Adipose tissue (tissue), 3 donors: ENCODE results near the gene TAF3. TPM values are rescaled to one million over a fixed set of nuclear protein-coding genes. Genes with fewer than 3 reads are reported as not detected.

Source experiments
- H3K27ac ChIP-seq: one replicate; pipeline ENCODE4 v1.5.1; 2013; ENCODE audit warnings: low read depth, low read length
- WGBS, 3 donors: extraction: QIAGEN DNeasy Blood & Tissue Kit; methylation state at CpG; one replicate each; pipeline ENCODE4 v1.1.7; 2013; 5-methylcytosine and 5-hydroxymethylcytosine counted together
- polyA plus RNA-seq, 3 donors: library from polyadenylated mRNA; stranded (reverse); fragments of 200-250 nt; gene quantifications; one replicate each; pipeline ENCODE4 v1.2.3, GENCODE V29; 2013
- donor health status: healthy with polysubstance abuse.
- donor health status: Bipolar disorder and iron deficiency.
- donor health status: healthy.

The TAF3 gene
- polyA plus RNA-seq, 3 donors: 2.2 to 5.8 (median 3.8) TPM

- no peak overlapping the region for H3K27ac ChIP-seq
- WGBS, 3 donors: 5 to 13% (median 6%) methylated on average over 29 to 30 of the region's 30 CpGs
These were observed 229.4 kb downstream of the TAF3 start for GRCh38 chr10:8047452-8048280.

DNA sequence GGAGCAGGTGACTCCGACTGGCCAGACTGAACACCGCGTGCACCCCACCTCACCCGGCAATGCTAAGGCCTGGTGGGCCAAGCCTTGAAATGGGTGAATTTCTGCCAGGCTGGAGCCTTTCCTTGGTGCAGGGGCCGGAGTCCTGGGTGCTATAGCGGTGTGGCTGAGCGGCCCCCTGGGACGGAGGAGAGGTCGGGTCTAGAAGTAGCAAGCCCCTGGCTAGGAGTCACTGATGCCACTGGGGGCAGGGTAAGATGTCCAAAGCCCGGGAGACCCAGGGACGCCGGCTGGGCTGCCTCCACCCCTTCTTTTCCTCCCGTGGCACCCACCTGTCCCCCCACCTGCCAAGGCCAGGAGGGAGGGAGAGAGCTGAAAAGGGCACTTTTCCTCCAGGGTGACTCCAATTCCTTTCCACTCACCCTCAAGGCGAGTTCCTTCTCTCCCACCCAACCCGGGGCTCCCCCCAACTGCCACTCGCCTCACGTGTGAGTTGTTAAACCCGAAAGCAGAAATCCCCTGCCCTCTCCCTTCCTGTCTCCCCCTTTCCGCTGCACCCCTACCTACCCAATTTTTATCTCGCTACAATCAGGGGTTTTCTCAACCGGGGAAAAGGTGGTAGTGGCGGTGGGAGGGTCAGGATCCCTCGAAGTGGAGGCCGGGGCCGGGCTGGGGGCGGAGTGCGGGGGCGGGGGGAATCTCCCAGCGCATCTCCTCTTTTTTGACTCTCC, 230.1 kb downstream of the TAF3 start:
- no peak overlapping the region for H3K27ac ChIP-seq
- 5 to 10% (median 8%) methylated on average over 25 to 29 of the region's 29 CpGs for WGBS, 3 donors

- 3% methylated on average over 44 to 51 of the region's 51 CpGs for WGBS, 3 donors
- H3K27ac ChIP-seq: no peak overlapping the region
These were observed 230.9 kb downstream of the TAF3 start for GRCh38 chr10:8049045-8049864.

- H3K27ac ChIP-seq: no peak overlapping the region
- WGBS, 3 donors: 1 to 2% (median 1%) methylated on average over 62 to 68 of the region's 68 CpGs
These were observed 231.7 kb downstream of the TAF3 start for GRCh38 chr10:8049865-8050555.

DNA sequence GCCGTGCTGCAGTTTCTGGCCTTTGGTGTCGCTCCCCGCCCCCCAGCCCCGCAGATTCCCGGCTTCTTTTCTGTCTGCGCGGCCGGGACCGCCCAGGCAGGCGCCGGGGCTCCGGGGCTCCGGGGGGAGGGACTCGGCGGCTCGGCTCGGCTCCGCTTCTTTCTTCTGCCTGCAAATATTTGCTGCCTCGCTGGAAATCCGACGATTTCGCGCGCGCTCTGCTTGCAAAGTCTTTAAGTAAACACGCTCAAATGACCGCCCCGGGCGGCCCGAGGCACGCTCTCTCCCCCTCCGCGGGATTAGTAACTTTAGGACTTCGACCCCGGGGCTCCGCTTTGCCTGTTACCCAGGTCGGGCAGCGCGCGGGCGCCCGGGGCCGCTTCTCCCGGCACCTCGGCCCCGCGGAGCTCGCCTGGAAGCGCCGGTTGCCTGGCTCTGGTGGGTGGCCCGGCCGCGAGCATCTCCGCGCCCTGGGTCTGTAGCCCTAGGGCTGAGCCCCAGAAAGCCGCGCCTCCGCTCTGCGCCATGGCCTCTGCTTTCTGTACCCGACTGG, 232.3 kb downstream of the TAF3 start:
- H3K27ac ChIP-seq: no peak overlapping the region
- 1 to 2% (median 1%) methylated on average over 59 to 60 of the region's 60 CpGs for WGBS, 3 donors

DNA sequence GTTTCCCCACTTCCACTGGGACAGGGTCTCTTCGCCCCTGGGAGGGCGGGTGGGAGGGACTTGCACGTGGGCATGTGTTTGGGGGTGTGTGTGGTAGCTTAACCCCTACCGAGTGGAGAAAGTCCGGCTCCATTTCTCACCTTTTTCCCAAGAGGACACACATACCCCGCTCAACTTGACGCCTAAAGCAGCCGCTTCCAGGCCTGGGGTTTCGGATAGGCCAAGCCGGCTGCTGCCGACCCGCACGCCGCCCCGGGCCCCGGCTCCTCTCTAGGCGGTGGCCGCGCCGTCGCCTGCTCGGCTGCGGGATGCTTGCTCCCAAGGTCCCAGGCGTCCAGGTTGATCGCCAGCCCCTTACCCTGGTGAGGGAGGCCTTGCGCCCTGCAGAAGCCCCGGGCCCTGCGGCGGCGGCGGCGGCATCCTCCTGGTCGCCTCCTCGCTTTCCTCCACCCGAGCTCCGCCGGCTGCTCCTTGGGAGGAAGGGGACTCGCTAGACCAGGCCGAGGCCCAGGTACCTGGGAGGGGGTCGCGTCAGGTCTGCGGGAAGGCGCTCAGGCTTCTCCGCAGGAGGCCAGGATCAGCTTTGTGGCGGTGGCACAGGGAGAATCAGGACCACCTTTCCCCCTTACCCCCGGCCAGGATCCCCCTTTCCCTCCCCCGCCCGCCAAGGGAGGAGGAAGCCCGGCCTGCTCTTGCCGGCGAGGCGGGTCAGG, 233.0 kb downstream of the TAF3 start:
- 4 to 9% (median 8%) methylated on average over 34 to 51 of the region's 52 CpGs for WGBS, 3 donors
- H3K27ac ChIP-seq: no peak overlapping the region

DNA sequence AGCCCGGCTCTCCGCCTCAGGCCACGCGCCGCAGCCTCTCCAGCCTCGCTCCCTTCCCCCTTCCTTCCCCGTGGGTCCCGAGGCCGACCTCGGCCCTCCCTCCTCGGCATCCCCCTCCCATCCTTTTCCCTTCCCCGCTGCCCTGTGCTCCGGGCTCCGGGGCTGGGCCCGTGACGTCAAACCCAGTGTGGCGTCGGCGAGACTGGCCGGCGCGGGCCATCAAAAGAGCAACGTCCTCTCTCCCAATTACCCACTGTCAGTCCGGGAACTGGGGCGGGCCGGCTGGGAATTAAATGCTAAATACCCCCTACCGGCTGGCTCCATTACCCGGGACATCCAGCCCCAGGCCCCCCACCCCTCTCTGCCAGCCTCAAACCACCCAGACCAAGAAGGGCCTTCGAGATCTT, 233.5 kb downstream of the TAF3 start:
- 1 to 4% (median 2%) methylated on average over 22 to 29 of the region's 29 CpGs for WGBS, 3 donors
- H3K27ac ChIP-seq: no peak overlapping the region

DNA sequence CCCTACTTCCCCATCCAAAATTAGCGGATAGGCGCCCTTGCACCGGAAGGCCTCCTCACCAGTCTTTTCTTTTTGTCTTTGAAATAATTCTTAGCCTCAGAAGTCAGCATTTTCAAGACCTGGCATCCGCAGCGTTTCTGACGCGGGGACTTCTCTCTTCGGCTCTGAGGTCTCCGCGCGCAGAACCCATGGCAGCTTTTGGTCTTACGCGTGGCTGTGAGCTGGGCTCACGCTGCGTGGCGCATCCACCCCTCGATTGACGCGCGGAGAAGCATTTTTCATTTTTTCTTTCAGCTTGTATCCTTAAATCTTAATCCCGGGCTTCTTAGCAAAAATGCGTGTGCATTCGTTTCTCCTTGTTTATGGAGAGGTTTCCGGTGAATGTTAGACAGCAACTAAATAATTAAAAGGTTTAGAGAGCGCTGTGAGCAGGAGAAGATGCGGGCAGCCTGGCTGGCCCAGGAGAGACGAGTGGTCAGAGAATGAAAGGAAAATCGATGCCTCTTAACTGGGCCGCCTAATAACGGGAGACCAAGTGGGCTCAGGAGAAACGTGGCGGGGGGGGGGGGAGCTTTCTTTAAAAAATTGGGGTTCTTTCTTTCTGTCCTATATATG, 234.1 kb downstream of the TAF3 start:
- WGBS, 3 donors: 8 to 15% (median 14%) methylated on average over 32 of the region's 32 CpGs

GRCh38 chr10:8052956-8053445, 234.7 kb downstream of the TAF3 start:
- H3K27ac ChIP-seq: no peak overlapping the region
- 10 to 12% (median 10%) methylated on average over 17 of the region's 17 CpGs for WGBS, 3 donors

More for the DNA sequence above, 234.1 kb downstream of the TAF3 start:
- H3K27ac ChIP-seq: no peak overlapping the region

GRCh38 chr10:8053446-8054243, 235.3 kb downstream of the TAF3 start:
- no peak overlapping the region for H3K27ac ChIP-seq

GRCh38 chr10:8054244-8054493, 235.9 kb downstream of the TAF3 start:
- 1% methylated on average over 19 to 25 of the region's 25 CpGs for WGBS, 3 donors
- H3K27ac ChIP-seq: no peak overlapping the region

More at GRCh38 chr10:8053446-8054243, 235.3 kb downstream of the TAF3 start:
- WGBS, 3 donors: 1 to 2% (median 2%) methylated on average over 56 to 60 of the region's 60 CpGs

DNA sequence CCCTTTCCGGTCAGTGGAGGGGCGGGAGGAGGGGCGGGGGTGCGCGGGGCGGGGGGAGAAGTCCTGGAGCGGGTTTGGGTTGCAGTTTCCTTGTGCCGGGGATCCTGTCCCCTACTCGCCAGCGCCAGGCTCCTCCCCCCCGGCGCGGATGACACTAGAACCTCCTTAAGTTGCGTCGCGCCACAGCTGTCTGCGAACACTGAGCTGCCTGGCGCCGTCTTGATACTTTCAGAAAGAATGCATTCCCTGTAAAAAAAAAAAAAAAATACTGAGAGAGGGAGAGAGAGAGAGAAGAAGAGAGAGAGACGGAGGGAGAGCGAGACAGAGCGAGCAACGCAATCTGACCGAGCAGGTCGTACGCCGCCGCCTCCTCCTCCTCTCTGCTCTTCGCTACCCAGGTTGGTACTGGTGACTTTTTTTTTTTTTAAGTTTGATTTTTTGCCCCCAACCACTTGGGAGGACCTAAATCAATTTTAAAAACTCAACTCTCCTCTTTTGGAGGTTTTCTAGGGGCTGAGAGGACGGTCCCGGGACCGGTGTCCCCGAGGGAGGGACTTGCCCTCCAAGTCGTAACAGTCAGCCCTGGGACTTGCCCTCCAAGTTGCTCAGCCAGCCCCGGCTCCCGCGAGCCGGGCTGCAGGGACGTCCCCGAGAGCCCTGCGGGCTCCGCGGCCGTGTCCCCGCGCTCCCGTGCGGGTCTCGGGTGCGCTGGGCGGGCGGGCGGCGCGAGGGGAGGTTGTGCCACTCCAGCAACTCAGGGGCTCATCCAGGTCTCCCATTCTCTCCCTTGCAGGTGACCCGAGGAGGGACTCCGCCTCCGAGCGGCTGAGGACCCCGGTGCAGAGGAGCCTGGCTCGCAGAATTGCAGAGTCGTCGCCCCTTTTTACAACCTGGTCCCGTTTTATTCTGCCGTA, 236.4 kb downstream of the TAF3 start, which contains the start of gene GATA3:
Gene GATA3 (plus strand): TSS at position 195 of the 914 bp plus-strand sequence. CDS start 968 bp downstream, outside the sequence.
- no peak within 1 kb of the TSS for H3K27ac ChIP-seq
- WGBS, 3 donors: 1 to 4% (median 2%) methylated on average over 59 to 65 of the region's 65 CpGs

DNA sequence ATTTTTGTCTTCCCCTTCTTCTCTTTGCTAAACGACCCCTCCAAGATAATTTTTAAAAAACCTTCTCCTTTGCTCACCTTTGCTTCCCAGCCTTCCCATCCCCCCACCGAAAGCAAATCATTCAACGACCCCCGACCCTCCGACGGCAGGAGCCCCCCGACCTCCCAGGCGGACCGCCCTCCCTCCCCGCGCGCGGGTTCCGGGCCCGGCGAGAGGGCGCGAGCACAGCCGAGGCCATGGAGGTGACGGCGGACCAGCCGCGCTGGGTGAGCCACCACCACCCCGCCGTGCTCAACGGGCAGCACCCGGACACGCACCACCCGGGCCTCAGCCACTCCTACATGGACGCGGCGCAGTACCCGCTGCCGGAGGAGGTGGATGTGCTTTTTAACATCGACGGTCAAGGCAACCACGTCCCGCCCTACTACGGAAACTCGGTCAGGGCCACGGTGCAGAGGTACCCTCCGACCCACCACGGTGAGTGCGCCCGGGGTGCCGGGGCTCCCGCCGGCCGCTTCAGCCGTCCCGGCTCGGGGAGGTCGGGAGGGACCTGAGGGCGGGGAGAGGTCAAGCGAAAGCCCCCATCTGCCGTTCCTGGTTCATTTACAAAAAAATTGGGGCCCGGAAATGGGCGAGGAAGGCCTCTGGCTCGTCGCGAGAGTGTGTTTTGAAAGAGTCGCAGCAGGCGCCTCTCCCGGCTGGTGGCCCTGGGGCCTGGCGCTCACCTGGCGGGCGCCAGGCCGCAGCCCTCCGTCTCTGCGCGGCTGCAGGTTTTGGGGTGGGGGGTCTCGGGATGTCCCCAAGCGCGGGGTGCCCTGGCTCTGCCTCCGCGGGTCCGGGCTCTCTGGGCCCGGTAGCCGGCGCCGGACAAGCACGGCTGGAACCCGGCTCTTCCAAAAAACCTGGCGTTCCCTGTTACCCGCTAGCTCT, 237.4 kb downstream of the TAF3 start:
- no peak overlapping the region for H3K27ac ChIP-seq
- 10 to 21% (median 20%) methylated on average over 83 to 85 of the region's 85 CpGs for WGBS, 3 donors

DNA sequence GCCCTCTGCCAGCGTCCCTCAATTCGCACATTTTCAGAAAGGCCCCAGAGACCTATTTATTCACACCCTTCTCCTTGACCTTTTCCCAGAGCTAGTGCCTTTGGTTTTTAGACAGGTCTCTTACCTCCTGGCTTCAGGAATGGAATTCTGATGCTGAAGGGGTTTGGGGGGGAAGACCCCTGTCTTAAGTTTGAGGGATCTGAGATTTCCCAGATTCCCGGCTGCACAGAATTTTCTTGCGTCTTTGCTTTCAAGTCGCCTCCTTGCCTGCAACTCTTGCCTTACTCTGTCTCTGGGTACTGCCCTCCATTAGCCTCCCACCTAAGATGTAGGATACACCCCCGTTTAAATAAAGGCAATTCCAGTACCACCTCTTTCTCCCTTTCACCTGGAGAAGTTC, 238.1 kb downstream of the TAF3 start:
- 45 to 59% (median 59%) methylated on average over 6 of the region's 6 CpGs for WGBS, 3 donors
- no peak overlapping the region for H3K27ac ChIP-seq
